GM18520 (cell line): ENCODE data around the gene PDLIM5.

ENCODE experiments used
- ATAC-seq: cut with Tn5 transposase; IDR thresholded peaks from one replicate; pipeline ENCODE4 v1.9.1; 2021; ENCODE audit not compliant: unreplicated experiment

PDLIM5 gene

DNA sequence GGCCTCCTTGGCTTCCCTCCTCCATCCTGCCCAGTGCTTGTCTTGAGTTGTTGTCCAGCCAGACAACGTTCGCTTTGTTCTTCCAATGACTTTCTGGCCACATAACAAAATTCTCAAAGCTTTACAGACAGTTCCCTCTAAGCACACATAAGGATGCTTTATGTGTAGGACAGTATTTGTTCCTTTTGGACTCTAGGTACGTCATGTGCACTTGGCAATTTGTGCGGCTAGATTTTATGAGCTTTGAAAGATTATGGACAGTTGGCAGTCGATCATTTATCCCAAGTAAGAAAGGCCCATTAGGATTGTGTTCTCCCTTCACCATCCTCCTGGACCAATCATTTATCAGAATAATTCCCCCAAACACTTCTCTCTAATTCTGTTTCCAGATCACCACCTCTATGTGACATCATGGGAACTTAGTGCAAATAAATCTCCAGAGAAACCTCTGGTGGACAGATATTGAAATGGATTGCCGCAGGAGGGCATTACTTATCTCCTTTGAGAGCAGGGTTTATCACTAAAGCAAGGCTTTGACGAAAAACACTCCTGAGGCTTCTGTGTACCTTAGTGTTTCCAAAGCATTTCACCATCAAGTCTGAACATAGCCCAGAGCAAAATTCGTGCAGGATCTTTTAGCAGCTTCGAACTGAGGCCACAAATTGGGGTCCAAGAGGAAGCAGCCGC lies 228.6 kb downstream of the PDLIM5 start:
- ATAC-seq: no peak

DNA sequence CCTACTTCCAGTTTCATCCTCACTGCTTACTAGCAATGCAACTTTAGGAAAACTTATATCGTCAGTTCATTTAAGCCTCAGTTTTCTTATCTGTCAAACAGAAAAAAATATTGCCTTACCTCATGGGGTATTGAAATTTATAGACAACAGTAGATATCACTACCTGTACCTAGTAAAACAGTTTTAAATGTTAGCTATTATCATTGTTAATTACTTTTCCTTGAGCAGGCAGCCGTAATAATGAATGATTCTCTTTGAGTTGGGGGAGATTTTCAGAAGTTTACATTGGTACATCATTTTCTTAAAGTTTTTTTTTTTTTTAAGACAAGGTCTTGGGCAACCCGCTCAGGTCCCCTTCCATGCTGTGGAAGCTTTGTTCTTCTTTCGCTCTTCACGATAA lies 234.3 kb downstream of the PDLIM5 start:
- ATAC-seq: no peak

DNA sequence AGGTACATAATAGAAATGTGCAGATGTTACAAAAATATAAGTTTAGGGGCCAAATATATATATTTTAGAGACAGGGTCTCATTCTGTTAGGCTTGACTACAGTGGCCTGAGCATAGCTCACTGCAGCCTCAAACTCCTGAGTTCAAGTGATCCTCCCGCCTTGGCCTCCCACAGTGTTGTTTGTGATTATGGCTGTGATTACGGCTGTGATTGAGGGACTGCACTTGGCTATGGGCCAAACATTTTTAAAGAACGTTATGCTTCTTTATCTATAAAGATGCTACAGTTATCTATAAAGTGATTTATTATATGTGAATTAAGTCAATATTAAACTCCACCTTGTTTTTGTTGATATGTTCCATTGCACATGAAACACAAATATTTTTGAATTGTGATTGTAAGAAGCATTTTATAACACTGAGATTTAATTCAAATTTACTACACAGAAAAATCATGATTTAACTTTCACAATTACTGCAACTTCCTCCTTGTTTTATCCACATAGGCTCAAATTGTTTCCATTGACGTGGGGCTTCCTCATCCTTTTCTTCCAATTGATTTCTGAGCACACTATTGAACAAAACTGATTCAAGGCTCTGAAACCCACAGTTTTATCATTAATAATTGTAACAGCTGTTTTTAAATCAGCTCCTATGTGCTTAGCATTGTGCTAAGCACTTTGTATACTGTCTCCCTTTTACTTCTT lies 237.6 kb downstream of the PDLIM5 start:
- ATAC-seq: no peak

DNA sequence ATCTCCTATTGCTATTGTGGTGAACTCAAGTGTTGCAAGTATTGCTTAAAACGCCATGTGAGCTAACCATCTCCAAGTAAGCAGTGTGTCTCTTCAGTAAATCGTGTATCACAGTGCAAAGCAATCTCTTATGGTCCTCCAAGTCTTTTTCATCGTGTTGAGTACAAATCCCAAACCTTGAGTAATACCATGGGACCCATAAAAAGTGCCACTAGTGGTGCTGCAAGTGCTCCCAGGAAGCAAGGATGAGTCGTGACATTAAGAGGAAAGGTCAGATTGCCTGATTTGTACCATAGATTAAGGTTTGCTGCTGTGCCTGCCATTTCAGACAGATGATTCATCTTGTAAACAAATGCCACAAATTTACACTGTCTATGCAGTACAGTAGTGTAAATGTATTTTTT lies 239.1 kb downstream of the PDLIM5 start:
- ATAC-seq: no peak

DNA sequence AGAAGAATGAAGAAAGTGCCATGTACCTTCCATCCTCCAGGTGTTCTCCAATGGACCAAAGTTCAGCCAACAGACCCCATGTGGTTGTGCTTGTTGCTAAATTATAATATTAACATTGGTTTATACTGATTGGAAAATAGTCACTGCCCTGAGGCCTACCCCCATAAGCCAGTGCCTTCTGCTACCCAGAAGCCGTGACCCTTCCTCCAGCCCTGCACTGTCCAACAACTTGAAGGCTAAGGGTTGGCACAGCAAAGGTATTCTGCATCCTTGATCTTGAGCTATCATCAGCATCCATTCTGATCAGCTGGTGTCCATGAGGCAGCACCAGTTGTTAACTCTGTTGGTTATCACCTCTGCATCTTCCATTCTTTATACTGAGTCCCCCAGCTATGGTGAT lies 239.8 kb downstream of the PDLIM5 start:
- ATAC-seq: no peak

DNA sequence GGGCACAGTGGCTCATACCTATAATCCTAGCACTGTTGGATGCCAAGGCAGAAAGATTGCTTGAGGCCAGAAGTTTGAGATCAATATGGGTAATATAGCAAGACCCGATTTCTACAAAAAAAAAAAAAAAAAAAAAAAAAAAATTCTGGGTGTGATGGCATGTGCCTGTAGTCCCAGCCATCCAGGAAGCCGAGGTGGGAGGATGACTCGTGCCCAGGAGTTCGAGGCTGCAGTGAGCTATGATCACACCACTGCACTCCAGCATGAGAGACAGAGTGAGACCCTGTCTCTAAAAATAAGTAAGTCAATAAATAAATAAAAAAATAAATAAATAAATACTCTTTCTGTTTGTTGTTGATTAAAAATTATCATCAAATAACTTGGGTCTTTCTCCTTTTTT lies 243.6 kb downstream of the PDLIM5 start:
- no peak for ATAC-seq

DNA sequence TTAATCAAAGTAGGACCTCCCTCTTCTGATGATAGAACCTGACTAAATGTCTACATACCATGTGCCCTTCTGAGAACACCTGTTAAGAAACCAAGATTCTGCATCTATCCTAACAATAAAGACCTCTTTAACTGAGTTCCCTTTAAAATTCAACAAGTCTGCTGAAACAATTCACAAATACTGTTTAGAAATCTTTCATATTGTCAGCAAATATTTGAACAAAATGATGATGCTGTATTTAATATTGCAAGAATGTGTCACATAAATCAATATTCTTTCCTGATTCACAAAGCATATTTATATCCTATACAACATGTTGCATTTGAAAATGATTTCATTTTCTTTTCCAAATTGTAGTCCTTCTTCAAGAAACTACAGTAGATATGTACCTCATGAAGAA lies 246.4 kb downstream of the PDLIM5 start:
- ATAC-seq: no peak

DNA sequence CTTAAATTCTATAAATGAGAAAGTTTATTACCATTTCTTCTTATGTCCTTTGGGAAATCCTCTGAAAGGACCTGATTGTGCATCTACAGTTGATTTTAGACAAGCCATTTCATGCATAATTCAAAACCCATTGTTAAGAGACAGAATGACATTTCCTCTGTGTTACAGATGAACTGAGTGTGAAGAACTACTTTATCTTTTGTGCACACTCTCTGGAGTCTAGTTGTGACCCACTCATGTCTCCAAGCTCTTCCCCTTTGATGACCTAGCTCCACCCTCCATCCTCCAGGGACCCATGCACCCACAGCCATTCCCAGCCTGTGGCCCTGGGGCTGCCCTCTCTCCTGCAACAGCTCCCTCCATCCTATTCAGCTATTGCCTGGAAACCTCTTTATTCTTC lies 248.6 kb downstream of the PDLIM5 start:
- ATAC-seq: no peak

DNA sequence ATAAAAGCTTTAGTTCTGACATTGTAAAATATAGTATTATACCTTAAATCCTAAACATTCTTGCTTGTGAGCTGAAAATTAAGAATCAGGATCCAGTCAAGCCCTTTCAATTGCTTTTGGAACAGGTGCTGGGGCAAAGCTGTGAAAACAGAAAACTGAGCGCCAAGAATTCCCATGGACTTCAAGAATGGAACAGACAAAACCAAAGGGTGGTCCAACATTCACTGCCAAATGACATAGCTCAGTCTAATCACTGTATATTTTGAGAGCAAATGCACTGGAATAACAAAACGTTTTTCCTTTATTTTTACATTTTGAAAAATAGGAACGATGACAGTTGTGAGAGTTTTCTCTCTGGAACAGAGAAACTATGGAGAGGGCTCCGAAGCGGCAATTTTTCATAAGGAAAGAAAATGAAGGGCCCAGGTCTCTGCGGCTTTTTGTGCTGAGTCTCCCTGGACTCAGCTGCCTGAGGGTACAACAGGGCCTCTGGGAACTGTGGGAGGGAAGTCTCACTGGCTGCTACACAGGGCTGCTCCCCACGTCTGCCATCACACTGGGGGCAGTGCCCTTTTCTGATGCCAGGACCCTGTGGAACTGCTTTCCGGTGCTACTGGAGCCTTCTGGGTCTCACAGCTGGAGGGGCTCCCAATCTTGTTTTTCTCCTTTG lies 250.0 kb downstream of the PDLIM5 start:
- ATAC-seq: no peak

DNA sequence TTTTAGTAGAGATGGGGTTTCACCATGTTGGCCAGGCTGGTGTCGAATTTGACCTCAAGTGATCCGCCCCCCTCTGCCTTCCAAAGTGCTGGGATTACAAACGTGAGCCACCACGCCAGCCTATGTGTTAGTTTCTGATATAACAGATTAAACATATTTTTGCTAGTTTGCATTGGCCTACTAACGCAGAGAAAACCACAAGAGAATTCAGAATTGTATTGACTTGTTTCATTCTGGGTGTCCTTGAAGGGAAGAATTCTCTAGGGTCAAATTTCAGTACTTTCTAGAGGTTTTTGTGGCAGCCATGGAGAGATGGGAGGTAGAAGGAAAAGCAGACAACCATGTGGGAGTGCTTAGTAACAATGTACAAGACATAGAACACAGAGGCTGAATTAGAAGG lies 259.9 kb downstream of the PDLIM5 start:
- no peak for ATAC-seq

DNA sequence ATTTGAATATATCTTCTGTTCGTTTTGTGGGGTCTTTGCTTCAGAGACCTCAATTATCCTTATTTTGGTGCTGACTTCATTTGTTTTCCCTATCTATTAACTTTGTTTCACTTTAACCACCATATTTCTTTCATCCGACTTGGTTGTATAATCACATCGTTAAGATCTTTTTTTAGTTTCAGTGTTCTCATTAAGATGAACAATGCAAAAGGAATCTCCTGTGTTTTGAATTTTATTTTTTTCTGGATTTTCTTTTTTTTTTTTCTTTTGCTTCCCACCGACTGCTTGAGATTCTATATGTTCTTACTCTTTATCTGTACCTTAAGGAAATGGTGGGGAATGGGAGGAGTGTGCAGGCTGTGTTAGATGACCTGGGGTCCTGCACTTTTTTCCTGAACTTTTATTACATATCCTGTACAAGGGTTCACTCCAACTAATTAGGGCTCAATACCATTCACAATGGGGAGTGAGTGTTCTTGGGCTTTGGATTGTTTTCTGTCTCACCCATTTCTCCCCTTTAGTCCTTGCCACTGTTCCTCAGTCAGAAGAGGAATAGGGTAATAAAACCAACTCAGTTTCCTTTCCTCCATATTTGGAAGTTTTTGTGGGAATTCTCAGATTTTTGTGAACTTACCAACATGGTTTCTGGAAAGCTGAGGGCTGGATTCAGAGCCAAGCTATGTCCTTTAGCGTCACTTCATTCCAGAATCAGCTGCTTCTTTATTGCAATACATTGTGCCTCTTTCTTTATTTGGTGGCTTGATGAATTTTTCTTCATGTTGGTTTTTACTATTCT lies 262.8 kb downstream of the PDLIM5 start:
- no peak for ATAC-seq

DNA sequence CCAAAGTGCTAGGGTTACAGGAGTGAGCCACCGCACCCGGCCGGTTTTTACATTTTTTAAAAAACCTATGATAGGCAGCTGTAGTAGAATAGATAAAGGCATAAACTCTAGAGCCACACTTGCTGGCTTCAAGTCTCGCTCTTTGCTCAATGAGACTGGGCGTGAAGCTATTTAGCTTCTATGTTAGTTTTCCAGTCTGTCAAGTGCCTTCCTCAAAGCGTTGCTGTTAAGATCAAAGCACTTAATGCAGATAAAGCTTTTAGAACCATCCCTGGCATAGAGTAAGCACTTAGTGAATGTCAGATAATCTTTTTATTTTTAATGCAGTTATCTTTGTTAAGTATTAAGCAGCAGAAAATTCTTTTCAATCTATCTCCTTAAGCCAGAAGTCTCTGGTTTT lies 264.0 kb downstream of the PDLIM5 start:
- ATAC-seq: no peak
